Right renal cortex interstitium (tissue), 3 donors: ENCODE data around the gene KRT86. TPM values are rescaled to one million over a fixed set of nuclear protein-coding genes. Genes with fewer than 3 reads are reported as not detected.
"Not testable (repeated sequence)": the region's sequence is repeated elsewhere in the genome, so short reads cannot be mapped to it uniquely, and the experiment has no call there.

Experiments used
- DNase-seq, 3 donors: peaks; one replicate each; pipeline ENCODE4 v3.0.0-alpha.2; 2013; ENCODE audit warnings: low read depth in 3 of 3, low spot score in 2 of 3
- polyA plus RNA-seq, 3 donors: library from polyadenylated mRNA; unstranded; fragments of 120-200 nt; gene quantifications; one replicate each; pipeline ENCODE4 v1.2.1, GENCODE V29; 2013; ENCODE audit not compliant: insufficient read length in 3 of 3

The KRT86 gene
- polyA plus RNA-seq, 3 donors, result not detected

- DNase-seq, result not testable (repeated sequence)
Observed at GRCh38 chr12:52287816-52288805, 13.7 kb downstream of the KRT86 start.

GRCh38 chr12:52290483-52291134, 16.2 kb downstream of the KRT86 start:
- DNase-seq, result not testable (repeated sequence)

- no peak for DNase-seq
Observed at GRCh38 chr12:52291267-52291935, 17.0 kb downstream of the KRT86 start, which contains the start of gene KRT81. KRT81 (minus strand) TSS chr12:52291534; CDS start chr12:52291465, 69 bp downstream.

- no peak for DNase-seq
Observed at GRCh38 chr12:52293926-52294325, 19.5 kb downstream of the KRT86 start.

DNA sequence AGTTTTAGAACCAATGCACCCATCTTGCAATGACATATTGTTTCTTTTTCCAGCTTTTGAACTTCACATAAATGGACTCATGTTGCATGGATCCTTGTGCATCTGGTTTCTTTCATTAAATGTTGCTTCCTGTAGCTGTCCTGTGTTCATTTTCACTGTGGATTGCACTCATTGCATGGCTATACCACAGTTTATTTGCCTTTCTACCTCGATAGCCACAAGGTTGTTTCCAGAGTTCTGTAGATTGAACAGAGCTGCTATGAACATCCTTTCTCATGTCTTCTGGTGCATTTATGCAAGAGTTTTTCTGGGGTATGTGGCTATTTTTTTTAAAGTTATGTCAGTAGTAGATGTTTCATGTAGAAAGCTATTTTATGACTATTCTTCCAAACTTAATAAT, 20.4 kb downstream of the KRT86 start:
- DNase-seq, result no peak

DNA sequence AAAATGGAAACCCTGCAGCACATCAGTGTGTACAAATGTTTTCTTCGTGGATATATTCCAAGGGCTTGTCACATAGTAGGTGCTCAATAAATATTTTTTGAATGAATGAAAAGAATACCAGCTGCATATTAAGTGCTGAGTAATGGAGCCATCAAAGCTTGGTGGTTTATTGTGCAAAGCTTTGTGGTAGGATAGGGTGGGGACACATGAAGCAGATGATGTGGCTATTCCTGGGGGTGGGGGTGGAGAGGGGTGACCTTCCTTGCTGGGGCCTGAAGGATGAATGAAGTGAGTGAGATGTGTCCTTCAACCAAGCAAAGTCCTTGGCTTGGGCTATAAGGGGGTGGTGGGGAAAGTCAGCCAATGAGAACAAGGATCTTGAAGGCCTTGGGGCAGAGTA, 21.2 kb downstream of the KRT86 start:
- DNase-seq, result no peak

DNA sequence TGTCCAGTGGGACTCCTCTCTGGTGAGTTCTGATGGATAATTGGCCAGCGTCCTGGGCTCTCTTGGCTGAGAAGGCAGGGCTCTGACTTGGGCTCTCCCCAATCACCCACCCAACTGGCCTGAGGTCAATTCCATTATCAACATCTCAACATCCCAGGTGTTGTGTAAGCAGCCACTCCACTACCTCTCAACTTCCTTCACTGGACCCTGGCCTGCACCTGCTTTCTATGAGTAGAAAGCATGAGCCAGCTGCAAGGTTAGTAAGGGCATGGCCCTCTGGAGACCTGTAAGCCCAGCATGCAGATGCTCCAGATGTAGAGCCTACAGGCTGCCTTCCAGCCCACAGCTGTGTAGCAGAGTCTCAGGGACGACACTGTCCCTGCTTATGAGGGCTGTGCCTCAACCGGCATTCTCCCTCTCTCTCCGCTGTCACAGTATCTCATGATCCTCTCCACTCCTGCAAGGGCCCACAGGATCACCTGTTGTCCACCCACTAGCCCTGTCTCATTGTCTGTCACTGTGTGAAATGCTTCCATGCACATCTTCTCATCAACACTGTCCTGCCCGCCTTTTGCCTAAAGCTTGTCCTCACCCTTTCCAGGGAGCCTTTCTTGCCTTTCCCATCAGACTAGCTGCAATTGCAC, 22.2 kb downstream of the KRT86 start:
- DNase-seq, result no peak

DNA sequence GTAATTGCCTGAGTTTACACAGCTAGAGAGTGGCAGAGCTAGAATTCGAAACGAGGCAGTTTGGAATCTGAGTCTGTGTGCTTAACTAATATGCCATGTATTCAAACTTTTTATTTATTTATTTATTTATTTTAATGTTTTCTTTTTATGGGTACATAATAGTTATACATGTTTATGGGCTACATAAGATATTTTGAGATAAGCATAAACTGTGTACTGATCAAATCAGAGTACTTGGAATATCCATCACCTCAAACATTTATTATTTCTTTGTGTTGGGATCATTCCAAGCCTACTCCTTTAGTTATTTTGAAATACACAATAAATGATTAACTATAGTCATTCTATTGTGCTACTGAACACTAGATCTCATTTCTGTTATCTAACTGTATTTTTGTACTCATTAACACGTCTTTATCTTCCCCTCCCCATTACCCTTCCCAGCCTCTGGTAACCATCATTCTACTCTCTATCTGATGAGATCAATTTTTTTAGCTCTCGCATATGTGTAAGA, 24.3 kb downstream of the KRT86 start:
- DNase-seq, result no peak

GRCh38 chr12:52300796-52301691, 26.6 kb downstream of the KRT86 start:
- DNase-seq, result no peak

- DNase-seq, result not testable (repeated sequence)
Observed at GRCh38 chr12:52301721-52302120, 27.3 kb downstream of the KRT86 start.

GRCh38 chr12:52302242-52302914, 27.9 kb downstream of the KRT86 start:
- not testable (repeated sequence) for DNase-seq

DNA sequence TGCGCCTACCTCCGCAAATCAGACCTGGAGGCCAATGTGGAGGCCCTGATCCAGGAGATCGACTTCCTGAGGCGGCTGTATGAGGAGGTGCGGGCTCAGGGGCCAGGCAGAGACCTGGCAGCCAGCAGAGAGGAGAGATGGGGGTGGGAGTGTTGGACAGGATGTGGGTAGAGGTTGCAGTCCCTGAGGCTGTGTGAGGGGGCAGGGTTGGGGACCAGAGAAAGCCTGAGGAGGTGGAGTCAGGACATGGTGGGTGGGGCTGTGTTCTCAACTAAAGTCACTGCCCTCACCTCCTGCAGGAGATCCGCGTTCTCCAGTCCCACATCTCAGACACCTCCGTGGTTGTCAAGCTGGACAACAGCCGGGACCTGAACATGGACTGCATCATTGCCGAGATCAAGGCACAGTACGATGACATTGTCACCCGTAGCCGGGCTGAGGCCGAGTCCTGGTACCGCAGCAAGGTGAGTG, 30.5 kb downstream of the KRT86 start:
- not testable (repeated sequence) for DNase-seq

- no peak for DNase-seq
Observed at GRCh38 chr12:52305921-52306705, 31.7 kb downstream of the KRT86 start.

DNA sequence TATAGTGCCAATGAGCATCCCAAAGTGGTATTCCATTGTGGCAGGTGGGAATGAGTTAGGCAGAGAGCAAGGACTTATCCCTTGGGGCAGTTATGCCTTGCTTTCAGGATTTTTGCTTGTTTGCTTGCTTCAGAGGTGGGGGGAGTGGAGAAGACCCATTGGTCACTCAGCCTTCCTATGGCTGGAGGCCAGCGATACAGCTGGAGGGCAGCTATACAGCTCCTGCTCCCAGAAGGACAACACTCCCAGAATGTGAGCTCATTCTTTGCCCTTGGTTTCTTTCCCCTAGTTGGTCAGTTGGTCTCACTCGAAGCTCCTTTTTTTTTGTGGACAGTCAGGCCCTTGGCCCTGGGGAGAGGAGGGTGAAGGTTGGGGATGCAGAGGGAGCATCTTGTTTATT, 32.3 kb downstream of the KRT86 start:
- DNase-seq, result no peak

- peak; percentile 12 to 46 (median 27) for DNase-seq
Observed at GRCh38 chr12:52307836-52308805, 33.7 kb downstream of the KRT86 start.

DNA sequence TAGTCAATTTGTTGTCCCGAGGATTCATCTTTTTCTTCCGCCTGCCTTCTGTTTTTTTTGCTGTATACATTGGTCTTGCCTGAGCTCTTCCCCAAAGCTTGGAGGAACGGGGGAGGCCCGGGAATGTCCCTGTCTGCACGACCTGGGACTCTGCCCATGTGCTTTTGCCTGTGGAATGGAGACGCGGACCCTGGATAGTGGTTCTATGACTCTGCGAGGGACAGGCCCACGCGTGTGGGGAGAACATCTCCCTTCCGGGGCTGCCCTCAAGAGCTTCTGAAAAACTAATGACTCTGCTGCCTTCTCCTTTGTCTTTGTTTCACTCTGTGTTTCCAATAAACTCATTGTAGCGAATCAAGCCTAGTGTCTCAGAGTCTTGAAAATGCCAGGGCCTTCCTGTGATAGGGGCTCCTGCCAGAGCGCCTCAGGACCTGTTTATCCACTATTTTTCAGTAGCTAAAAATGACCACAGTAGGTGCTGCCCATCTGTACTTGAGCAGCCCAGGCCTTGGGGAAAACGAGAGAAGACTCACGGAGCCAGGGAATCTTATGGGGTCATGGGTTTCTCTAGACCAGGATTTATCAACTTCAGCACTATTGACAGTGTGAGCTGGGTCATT, 34.5 kb downstream of the KRT86 start:
- no peak for DNase-seq
